Glomerular visceral epithelial cell (primary cell): ENCODE measurements around the gene ACADVL.

Source experiments
- DNase-seq: peaks from one replicate; pipeline ENCODE4 v3.0.0-alpha.2; 2016; ENCODE audit errors: extremely low spot score

The ACADVL gene

DNA sequence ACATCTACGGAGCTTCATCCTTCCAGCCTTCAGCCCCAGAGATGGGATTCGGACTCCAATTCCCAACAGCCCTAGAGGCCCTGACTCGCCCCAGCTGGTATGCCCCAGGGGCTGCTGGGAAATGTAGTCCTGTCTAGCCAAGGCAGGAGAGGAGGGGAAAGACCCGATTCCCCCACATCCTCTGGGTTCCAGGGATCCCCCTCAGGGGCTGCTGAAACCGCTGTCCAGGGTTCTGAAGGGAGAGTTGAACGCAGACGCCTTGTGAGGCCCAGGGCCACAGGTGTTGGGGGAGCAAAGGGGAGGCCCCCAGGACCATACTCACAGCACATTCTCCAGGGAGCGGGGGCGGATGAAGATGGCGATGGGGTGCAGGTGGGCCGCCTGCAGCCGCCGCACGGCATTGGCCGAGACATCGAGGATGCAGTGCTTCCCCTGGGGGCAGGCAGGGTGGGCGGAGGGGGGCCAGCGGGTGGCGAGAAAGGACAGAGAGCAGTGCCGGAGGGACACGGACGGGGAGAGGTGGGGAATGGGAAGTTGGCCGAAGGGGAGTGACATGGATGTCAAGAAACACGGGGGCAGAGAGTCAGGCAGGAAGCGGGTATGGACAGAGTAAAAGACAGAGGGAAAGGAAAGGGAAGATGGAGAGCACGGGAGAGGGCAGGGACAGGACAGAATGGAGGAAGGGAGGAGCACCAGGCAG lies 28.0 kb upstream of the ACADVL start:
- no peak for DNase-seq

DNA sequence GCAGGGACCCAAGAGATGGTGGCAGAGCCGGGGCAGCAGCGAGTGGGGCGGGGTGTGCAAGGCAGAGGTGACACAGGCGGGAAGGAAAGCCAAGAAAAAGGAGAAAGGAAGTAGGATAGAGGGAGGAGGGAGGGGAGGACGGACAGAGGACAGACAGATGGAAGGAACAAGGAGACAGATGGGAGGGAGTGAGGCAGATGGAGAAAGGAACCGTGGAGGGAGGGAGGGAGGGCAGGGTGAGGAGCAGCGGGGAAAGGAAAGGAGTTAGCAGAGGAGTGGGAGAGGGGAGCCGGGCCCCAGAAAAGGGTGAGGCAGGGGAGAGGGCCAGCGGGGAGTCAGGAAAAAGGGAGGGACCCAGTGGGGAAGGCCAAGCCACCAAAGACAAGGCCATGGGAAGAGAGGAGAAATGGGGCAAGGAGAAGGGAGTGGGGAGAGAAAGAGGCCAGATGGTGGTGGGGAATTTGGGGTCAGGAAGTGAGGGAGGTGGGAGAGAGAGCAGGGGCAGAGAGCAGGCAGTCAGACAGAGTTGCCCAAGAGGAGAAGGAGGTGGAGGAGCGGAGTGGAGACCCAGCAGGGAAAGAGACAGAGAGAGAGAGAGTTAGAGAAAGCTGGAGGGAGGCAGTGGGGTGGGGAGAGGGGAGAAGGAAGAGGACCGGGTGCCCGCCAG lies 27.3 kb upstream of the ACADVL start:
- no peak for DNase-seq

DNA sequence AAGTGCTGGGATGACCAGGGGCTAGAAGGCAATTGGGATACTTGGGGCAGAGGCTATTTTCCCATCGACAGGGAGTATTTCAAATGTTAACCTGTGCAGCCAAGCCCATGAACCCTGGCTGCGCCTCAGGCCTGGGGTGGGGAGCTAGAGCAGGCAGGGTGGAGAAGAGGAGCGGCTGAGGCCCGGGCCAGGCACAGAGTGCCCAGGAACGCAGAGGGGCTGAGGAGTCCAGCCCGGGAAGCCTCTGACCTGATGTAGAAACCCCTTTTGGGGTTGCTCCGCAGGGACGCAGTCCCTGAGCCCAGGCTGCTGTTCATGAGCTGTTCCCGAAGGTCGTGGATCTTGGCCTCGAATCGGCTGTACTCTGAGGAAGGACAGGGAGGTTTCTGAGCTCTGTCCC lies 23.8 kb upstream of the ACADVL start:
- DNase-seq: no peak

DNA sequence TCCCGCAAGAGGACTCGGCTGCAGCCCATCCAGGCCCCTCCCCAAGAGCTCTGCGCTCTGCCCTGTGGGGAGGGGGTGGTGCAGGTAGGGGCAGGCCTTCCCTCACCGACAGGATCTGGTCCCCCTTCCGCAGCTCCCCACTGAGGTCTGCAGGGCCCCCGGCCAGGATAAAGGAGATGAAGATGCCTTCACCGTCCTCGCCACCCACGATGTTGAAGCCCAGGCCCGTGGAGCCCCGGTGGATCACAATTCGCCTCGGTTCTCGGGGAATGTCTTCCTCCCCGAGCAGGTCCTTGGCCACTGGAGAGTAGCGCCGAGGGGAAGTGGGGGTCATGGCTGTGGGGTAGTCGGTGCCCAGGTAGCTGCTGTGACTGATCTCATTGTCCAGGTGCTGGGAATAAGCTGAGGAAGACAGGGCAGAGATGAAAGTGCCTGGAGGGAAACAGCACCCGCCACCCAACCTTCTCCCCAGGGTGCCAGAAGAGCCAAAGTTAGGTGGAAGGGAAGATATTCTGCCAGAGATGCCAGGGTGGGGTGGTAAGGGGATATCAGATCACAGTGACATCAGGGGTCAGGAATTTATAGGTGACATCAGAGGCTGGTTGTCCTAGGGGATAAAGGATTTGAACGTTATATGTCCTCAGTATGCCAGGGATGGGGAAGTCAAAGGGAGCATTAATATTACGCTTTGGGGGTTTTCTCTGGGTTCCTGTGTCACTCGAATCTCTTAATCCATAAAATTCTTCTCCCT lies 22.9 kb upstream of the ACADVL start:
- no peak for DNase-seq

DNA sequence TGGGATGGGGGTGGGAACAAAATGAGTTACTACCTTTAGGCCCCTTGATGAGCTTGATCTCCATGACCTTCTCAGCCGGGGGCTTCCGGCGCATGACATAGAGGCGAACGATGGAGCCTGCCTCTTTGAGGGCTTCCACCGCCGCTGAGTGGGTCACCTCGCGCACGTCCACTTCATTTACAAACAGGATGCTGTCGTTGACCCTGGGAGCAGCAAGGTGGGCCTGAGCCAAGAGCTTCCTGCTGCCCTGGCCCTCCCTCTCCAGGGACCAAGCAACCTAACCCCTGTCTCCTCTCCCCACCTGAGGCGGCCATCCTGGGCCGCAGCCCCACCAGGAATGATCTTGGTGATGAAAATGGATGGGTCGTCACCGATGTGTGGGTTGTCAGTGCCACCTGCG lies 16.3 kb upstream of the ACADVL start:
- no peak for DNase-seq

DNA sequence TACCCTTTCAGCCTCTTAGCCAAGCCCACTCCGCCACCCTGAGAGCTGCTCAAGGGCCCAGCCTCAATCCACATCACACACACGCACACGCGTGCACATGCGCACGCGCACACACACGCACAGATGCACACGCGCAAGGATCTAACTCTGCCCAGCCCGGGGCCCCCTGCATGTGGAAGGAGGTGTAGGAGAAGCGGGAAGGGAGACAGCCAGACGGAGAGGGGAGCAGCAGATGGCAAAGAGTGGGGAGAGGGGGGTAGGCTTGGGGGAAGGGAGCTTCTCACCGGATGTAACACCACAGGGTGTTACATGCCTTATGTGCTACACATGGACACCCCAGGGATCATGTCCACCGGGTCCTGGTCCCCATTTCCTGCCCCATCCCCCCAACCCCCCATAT lies 15.4 kb upstream of the ACADVL start:
- DNase-seq: no peak

DNA sequence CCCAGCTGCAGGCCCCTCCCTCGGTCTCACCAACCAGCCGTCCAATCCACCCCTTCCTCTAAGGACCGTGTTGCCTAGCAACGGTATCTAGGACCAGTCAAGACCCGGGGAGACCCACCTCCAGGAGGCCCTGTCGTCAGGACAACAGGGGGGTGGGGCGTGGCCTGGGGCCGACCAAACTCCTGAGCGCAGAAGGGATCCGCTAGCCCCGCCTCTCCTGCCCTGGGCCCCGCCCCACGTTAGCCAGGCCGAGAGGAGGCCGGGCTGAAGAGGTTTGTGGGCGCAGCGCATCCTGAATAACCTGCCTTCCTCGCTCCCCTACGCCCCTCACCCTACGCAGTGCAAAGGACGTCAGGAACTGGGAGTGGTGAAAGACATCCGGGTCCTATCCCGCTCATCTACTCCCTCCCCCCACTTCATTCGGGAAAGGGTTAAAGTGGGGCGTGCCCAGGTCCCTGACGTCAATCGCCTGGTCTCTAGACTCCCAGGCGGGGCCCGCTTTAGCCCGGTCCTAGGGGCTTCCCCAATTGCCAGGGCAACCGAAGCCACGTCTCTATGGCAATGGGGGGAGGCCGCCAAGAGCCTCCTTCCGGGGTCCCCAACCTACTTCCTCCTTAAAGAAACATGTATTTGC lies 14.8 kb upstream of the ACADVL start:
- no peak for DNase-seq

DNA sequence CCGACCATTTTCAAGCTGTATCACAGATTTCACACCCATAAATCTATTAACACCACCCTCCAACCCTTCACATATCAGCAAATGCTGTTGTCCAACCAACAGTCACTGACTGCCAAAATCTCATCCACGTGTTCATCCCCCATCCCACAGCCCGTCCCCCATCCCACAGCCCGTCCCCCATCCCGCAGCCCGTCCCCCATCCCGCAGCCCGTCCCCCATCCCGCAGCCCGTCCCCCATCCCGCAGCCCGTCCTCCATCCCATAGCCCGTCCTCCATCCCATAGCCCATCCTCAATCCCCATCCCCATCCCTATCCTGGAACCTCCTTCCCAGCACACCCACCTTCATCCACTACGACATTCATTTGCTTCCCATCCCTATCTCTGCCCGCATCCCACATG lies 14.2 kb upstream of the ACADVL start:
- DNase-seq: no peak

DNA sequence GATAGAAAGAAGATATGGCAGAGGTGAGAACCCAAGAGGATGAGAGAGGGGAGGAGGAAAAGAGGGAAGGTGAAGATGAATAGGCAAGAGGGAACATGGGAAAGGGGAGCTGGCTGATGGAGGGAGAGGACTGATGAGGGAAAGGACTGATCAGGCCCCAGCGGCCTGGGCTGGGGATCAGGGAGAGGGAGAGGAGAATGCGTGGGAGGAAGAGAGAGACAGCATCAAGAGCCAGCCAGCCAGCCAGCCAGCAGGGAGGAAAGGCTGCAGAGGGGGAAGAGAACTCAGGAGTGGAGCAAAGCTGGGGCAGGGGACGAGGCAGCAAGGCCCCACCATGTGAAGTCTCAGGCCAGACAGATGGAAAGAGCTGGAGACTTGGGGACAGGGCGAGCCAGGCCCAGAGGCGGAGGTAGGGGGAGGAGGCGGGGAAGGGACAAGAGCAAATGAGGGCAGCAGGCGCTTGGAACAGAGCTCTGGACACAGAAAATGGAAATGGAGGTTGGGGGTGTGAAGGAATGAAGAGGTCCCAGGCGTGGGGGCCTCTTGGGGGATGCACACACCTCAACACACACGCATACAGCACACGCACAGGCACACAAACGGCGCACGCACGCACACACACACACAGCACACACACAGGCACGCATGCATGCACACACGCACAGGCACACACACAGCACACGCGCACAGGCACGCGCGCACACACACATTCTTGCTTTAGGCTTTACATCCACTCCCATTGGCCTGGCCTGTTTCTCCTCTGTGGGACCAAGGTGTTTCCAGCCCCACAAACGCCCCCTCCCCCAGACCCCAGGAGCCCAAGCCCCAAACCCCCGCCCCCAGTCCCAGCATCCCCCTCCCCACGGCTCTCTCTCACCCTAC lies 12.4 kb upstream of the ACADVL start:
- no peak for DNase-seq

DNA sequence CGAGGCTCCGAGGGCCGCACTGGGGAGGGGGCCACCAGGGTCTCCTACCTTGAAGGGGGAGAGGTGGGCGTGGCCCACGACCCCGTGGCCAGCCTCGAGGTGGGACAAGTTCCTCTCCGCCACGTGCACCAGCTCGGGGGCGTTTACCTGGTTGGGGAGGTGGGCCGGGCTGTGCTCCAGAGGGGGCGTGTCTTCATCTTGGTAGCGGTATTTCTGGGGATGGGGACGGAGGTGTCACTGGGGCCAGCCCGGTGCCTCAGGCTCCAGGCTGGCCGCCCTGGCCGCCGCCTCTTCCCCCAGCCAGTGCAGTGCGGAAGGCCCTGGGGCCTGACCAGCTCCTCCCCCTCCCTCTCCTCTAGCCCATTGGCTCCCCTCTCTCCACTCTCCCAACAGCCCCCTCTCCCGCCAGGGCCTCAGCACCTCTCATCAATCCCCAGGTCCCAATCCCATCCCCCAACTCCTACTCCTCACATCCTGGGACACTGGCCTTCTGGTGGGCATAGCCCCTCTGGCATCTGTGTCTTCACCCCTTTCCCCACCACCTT lies 11.6 kb upstream of the ACADVL start:
- DNase-seq: no peak

DNA sequence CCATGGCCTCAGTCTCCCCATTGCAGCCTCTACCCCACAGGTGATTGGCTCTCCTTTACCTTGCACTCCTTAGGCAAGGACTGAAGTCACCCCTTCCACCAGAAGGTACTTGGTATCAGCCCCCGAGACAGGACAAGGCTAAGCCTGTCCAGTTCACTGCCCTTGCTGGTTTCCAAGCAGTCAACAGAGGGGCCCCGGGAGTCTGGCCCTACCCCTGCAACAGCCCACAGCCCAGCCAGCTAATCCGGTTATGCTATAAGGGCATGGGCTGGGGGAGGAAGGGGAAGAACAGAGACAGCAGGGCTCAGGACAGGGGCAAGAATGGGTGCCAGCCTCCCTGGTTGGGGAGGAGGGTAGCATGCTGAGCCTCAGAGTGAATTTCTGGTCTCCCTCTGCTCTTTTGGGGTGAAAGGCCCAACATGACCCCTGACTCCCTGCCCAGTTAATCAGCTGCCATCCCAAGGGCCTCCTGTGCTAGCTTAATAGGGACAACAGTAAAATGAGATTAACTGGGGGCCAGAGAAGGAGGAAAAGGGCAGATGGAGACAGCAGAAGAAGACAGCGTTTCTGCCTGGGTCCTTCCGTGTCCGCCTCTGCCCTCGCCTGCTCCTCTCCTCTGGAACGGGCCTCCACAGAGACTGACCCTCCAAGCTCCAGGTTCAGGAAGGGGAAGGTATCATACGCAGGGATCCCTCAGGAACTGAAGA lies 10.8 kb upstream of the ACADVL start:
- DNase-seq: no peak

DNA sequence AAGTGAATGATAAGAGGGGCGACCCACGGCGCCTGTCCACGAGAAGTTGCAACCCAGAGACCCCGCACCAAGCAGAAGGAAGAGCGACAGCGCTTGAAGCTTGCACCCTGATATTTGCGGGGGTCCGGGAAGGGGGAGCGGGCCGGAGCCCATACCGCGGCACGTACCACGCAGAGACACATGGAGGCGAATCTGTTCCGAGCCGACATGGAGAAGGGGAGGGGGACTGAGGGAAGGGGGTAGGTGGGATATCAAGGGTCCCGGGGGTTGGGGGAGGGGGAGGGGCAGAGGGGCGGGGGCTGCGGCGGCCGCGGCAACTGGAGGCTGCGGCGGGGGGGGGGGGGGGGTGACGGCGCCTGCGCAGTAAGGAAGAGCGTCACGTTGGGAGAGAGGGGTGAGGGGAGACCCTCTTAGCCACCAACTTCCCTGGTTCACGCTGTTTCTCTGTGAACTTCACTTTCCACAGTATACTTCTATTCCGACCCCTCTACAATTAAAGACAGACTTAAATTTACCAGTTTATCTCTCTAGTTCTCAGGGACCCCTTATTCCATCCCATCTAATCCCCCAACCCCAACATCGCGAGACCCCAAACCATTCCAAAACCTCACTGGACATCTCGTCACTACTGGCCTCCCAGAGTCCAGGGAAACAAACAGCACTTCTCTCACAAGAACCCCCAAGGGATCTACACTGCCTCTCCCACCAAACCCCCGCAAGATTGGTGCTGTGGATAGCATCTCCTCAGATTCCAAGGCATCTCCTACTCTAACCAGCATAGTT lies 8.1 kb upstream of the ACADVL start:
- no peak for DNase-seq

DNA sequence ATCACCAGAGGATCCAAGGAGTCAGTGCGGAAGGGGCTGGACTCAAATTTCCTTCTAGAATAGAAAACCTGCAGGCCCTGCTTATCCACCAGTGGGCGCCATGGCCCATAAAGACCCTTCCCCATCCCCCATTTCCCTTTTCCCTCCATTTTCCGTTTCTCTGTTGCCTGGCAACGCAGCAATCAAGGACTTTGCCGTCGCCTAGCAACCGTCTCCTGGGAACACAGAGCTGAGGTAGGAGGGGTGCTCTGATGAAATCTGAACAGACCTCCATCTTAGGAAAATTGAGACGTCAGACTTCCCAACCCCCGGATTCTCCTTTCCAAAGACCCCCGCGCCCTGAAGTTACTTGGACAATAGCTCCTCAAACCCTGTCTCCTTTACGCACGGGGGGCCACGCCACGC lies 5.8 kb upstream of the ACADVL start:
- peak; percentile 72 for DNase-seq

DNA sequence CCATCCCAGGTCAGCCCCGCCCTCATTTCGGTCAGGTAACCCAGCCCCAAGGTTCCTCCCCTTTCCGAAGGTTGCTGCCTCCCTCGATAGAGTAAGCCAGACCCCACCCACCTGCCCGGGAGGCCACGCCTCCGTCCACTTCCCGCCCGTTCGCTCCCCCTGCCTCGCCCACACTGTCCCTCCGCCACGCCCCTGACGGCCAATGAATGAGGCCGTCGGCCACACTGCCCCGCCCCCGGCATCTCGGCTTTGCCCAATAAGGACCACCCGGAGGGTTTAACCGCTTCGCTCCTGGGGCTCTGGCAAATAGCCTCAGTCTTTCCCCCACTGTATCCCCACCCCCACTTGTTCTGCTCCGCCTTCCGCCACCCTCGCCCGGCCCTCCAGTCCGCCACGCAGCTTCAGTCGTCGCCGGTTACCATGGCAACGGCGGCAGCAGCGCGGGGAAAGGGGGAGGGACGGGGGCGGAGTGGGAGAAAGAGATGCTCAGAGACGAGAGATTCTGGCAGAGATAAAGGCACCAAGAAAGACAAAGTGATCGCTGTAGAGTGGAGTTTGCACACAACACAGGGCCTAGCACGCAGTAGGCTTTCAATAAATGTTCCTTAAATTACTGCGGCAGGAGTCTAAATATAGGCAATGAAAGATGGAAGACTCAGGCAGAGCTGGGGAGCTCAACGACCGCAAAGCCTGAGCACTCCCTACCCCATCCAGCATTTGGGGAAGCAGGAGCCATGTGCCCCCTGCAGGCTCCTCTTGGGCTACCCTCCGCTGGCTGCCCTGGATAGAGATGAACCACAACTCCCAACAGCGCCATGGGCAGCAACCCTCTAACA lies 5.2 kb upstream of the ACADVL start:
- peak; percentile 98 for DNase-seq

DNA sequence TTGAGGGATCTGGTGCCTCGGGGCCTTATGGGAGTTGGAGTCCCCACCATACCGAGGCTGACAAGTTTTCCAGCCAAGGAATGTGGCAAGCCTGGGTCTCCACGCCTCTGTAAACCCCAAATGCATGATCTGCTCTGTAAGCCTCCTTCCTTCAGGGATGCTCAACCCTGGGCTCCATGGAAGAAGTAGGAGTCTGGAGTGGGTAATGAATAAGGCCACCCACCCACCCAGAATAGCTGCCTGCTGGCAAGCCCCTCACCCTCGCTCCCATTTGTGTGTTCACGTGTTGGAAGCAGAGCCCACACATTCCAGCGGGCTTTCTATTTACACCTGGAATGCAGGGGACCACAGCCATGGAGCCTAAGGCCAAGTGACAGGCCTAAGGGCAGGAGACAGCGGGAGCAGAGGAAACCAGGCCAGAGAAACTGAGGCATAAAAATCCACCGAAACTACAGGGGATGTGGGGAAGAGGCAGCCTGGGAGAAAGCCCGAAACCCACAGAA lies 4.6 kb upstream of the ACADVL start:
- no peak for DNase-seq

DNA sequence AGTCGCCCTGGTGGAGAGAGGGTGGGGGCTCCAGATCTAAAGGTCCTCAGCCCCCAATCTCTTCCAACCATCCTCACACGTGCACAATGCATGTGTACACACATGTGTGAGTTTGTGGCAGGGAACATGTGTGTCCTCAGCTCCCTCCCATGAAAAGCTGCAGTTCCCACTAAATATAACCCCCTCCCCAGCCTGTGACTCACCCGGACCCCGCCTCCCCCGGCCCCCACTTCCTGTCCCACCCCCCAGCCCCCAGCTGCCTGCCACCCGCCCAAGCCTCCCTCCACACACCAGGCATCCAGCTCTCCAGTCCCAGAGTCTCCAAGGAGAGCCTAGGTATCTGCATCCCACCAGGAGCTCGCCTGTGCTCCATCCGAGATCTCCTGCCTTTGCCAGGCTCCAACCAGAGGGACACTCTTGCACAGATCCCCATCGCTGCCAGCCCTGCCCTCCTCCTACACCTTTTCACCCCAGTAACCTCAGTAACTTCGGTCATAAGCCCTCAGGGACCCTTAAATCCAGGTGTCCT lies 4.0 kb upstream of the ACADVL start:
- DNase-seq: no peak

DNA sequence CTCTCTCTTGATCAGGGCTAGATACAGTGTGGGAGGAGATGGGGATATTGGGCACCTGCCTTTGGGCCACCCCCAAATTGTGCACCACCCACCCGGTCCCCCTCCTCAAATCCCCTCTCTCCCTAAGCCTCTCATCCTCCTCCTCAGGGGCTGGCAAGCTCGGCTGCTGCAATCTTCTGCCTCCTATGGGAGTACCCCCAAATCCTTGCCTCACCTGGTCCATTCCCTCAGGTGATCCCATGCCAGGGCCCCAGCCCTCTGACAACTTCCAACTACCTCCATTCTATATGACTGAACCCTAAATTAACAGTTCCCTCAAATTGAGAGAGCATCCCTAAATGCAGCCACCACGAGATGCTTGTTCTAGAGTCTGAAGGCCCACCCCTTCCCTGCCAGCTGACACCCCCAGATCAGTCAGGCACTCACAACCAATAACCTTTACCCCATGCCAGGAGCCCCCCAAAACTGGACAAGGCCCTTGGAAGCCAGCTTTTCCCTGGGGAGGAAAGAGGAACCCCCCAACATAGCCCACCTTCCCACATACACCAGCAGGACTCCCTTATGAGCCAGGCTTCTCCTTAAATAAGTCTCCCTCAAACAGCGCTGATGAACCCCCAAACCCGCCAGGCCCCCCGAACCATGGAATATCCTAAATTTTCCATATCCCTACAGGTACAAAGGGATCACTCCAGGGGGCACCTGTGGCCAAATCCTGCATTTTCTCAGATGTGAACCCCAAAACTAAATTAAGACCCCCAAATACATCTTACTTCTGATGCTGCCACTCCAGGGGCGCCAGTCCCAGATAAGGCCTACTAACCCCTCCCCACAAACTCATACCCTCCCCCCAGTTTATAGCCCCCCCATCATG lies 3.3 kb upstream of the ACADVL start:
- no peak for DNase-seq
